SIG-M5 treated with dmso at 0.1 percent for 504 hours (cell line): ENCODE measurements around the gene SLC7A11.
"Not testable (repeated sequence)": the region's sequence is repeated elsewhere in the genome, so short reads cannot be mapped to it uniquely, and the experiment has no call there.

Experiments
- DNase-seq: peaks from one replicate; lab custom pipeline; 2025; ENCODE audit not compliant: unreplicated experiment; lab: John Stamatoyannopoulos, UW

Gene SLC7A11

GRCh38 chr4:138210576-138210975 lies 31.6 kb downstream of the SLC7A11 start:
- not testable (repeated sequence) for DNase-seq

GRCh38 chr4:138209094-138209493 lies 33.1 kb downstream of the SLC7A11 start:
- no peak for DNase-seq

DNA sequence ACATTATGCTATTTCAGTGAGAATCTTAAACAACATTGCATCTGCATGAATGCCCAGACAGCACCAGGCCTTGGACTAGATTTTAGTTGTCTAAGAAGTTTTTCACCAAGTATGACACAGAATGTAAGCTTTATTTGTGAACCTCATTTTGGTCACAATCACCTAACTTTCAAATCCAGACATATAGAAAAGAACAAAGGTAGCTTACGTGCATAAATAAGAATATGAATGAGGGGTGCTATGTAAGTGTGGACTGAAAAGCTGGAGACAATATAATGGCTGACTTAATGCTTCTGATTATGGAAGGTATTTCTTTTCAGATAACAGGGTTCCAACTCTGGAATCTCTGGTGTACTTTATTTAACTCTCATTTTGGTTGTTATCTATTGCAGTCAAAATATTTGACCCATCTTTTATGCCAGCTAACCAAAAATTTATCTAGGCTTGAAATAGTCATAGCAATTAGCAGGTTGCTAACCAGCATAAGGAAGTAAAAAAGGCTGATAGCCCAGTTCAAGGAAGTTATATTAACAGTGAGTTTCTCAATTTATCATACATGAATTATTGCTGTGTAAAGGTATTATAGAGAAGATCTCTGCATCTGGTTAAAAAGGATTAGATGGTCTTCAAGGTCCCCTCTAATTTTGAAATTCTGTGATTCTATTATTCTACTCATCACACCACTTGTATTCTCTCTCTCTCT lies 36.5 kb downstream of the SLC7A11 start:
- no peak for DNase-seq

GRCh38 chr4:138204507-138204906 lies 37.6 kb downstream of the SLC7A11 start:
- no peak for DNase-seq

DNA sequence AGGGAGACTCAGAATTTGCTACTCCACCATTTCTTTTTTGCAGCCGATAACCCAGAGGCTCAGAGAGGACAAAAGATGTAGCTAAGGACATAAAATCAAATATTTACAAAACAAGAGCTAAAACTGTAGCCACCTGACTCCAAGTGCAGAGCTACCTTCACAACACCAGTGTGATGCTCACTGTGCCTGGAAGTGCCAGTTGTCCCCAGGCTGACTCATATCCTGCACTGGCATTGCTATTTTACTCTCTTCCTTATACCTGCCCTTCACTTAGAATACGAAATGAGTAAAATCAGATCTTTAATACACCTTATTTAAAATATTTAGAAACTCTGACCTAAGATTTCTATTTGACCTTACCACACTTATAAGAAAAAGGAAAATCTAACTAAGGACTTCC lies 39.5 kb downstream of the SLC7A11 start:
- no peak for DNase-seq

- DNase-seq, result no peak
Observed at GRCh38 chr4:138200236-138200590, 41.9 kb downstream of the SLC7A11 start.

DNA sequence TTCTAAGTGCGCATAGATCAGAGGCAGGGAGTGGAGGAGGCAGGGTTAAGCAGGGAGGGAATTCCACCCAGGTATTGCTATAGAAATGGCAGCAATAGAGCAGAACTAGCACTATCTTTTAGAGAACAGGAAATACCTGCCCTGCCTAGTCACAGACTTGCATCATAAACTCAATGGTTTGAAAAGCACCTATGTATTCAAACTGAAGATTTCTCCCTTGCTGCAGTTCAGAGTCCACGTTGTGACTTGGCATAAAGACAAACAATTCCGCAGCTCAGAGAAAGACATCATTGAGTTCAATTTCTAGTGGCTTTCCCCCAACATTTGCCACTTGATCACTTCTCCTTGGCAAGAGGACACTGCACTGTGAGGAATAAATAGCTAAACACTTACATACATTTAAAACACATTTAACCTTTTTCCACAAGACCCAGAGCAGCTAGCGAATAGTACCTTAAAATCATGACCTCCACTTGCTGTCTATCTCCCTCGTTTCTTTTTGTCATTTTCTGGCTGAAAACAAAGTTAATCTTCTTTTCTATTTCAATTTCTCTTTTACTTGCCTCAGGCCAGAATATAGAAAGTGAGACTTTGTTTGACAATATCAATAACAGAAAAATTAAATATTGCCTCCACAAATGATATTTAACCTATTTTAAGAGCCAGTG lies 42.4 kb downstream of the SLC7A11 start:
- DNase-seq, result peak; percentile 15

GRCh38 chr4:138196153-138196552 lies 46.0 kb downstream of the SLC7A11 start:
- no peak for DNase-seq

DNA sequence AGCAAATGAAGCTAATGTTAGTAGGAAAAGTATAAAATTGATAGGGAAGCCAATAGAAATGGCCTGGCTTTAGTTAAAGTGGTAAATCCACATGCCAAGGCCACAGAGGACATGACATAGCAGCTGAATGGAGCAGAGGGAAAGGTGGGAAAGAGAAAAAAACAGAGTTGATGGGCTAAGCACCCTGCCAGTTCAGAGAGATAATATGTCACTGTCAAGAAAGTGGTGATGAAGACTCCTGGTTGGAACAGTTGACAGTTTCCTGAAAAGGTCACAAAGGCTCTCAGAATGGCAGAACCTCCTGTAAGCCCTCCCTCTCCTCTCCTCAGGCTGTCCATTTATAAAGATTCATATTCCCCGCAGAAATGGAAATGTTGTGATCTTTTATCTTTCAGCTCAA lies 48.2 kb downstream of the SLC7A11 start:
- no peak for DNase-seq

- peak; percentile 26 for DNase-seq
Observed at GRCh38 chr4:138192113-138192512, 50.0 kb downstream of the SLC7A11 start.

- DNase-seq, result peak; percentile 92
Observed at GRCh38 chr4:138190452-138190858, 51.7 kb downstream of the SLC7A11 start.

DNA sequence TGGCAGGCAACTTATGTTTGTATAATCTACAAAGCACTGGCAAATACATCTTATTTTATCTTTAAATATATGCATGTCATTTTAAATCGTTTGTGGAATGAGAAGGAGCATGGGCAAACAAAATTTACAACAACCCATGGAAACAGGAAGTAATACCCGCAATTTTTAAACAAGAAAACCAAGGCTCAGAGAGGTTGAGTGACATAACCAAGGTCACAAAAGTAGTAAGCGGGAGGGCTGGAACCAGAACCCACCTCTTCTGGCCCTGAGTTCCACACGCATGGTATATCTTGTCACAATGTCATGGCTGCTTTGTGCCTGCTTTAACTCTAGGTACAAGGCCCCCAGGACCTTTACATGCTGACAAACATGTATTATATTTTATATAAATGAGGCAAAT lies 52.9 kb downstream of the SLC7A11 start:
- DNase-seq, result peak; percentile 68

- no peak for DNase-seq
Observed at GRCh38 chr4:138188406-138189084, 53.6 kb downstream of the SLC7A11 start.

DNA sequence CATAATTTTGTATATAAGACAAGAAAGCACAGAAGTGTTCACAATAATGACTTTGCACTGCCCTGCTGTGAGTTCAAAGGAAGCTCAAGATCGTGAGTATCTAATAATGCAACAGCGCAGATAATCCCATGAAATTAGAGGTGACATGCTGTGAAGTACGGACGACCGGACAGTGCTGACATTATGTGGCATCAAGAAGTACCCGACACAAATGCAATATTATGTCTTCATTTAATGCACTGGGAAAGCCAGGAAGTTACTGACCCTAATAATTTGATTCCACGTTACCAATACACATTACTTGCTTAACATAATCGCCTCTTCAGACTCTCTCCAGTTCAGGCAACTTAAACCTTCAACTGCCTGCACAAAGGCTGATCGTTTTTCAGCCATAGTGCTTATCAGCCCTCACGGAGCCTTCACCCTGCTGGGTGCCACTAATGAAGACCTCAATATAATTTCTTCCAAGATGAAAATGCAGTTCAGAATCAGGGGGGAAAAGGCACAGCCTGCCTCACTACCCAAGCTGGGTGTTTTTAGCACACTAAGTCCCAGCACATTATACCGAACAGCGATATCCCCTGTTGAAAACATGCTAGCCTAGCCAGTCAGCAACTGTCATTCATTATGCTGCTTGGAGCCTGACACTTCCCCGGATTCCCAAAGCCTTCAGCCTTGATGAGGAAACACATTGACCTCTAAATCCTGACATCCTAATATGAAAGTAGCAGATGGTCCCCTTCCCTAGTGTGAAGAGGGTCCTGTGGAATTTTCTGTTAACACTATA lies 56.1 kb downstream of the SLC7A11 start:
- DNase-seq, result no peak

DNA sequence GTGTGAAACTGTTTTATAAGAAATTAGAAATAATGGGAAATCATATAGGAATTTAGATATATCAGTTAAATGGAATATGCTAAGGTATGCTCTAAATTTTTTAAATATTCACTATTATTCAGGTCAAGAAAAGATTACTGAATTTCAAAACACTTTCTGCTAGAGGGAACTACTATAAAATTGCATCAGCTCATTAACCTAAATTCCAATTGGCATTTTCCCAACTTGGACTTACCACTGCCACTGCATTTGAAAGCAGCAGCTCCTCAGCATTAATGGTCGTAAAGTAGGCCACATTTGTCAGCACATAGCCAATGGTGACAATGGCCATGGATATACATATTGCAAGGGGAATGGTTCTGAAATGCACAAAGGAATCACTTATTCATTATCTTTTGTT lies 57.3 kb downstream of the SLC7A11 start:
- DNase-seq, result no peak

DNA sequence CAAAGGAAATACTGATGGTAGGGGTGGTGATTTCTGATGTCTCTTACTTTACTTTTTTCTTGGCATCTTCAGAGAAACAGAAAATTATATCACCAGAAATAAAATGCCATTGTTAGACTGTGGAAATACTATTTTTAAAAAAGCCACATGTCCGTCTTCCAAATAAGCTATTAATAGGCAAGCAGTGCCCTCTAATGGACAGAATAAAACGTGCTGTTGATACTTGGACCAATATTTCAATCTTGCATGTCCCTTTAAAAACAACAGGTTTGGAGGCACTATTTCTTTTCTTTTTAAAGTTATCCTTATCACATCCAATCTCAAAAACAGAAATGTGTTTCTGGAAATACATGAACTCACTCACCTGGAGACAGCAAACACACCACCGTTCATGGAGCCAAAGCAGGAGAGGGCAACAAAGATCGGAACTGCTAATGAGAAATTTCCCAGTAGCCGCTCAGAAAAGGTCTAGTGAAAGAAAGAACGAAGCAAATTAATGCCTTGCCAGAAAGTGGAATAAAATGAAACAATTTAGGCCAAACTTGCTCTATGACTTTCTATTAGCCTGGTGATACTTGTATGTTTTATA lies 59.2 kb downstream of the SLC7A11 start:
- DNase-seq, result peak; percentile 8

- no peak for DNase-seq
Observed at GRCh38 chr4:138181287-138181686, 60.9 kb downstream of the SLC7A11 start.

- no peak for DNase-seq
Observed at GRCh38 chr4:138178566-138178965, 63.6 kb downstream of the SLC7A11 start.

- DNase-seq, result no peak
Observed at GRCh38 chr4:138177278-138177968, 64.7 kb downstream of the SLC7A11 start.

- DNase-seq, result no peak
Observed at GRCh38 chr4:138174981-138175794, 67.0 kb downstream of the SLC7A11 start.
